K562 (cell line): ENCODE measurements around the gene ZDHHC1. TPM values are rescaled to one million over a fixed set of nuclear protein-coding genes. Genes with fewer than 3 reads are reported as not detected.

Experiments used
- ATAC-seq: fragments of 200-7000 bp; cut with Tn5 transposase; 3 replicates; pipeline ENCODE4 v1.9.1; 2020; ENCODE audit warnings: moderate library complexity
- BruUV-seq: library from RNA; stranded (reverse); fragments of 400-500 nt; replicated peaks from 2 replicates; lab custom pipeline; 2021; lab: Mats Ljungman, UMichigan
- CTCF ChIA-PET: fragments of 300-600 bp; formaldehyde crosslinking; extraction: SDS; loops from one replicate; lab custom pipeline; 2021; ENCODE audit warnings: low intra/inter-chr PET ratio; lab: Yijun Ruan, JAX
- POLR2A ChIA-PET: fragments of 300-600, 350-650 bp; sonication (Branson Sonifier 250); formaldehyde crosslinking; extraction: SDS; loops from one replicate; lab custom pipeline; 2021; ENCODE audit warnings: antibody characterized with exemption, inconsistent platforms; lab: Yijun Ruan, JAX
- DNase-seq, 4 experiments: peaks; one replicate each; pipeline versions ENCODE4 v3.0.0 to v3.0.0-alpha.2; 2011 to 2018; ENCODE audit warnings: low spot score in 3 of 4, mixed read lengths in 3 of 4; ENCODE audit errors: extremely low read depth in 1 of 4
- FAIRE-seq: peaks from 2 replicates; lab custom pipeline; 2011; peaks lifted over from hg19 to GRCh38; lab: Jason Lieb, UNC
- H2AFZ ChIP-seq: 2 replicates; pipeline ENCODE4 v1.6.0; 2011; ENCODE audit warnings: low read depth, low read length, control low read depth, inconsistent platforms
- H3K27ac ChIP-seq: fragments of 200-600 bp; 3 replicates; pipeline ENCODE4 v1.8.0; 2011; ENCODE audit warnings: low read depth, mild to moderate bottlenecking, control low read depth, inconsistent platforms, low read length, moderate library complexity, mixed read lengths; ENCODE audit errors: extremely low read depth
- H3K27me3 ChIP-seq, 2 experiments: fragments of 300-600 bp in 1 of 2; 2 replicates in 1 of 2; 3 replicates in 1 of 2; pipeline versions ENCODE4 v1.6.0 to v1.8.0; 2011; ENCODE audit warnings: inconsistent platforms in 2 of 2, low read length in 2 of 2, mild to moderate bottlenecking in 1 of 2, mixed read lengths in 1 of 2, moderate library complexity in 1 of 2; ENCODE audit not compliant: control insufficient read depth in 2 of 2, insufficient read depth in 2 of 2
- H3K36me3 ChIP-seq: fragments of 300-600 bp; 3 replicates; pipeline ENCODE4 v1.8.0; 2011; ENCODE audit warnings: mild to moderate bottlenecking, low read length, inconsistent platforms; ENCODE audit not compliant: control insufficient read depth, insufficient read depth
- H3K4me1 ChIP-seq, 2 experiments: fragments of 200-600 bp in 1 of 2; replicated peaks in 1 of 2; 2 replicates in 1 of 2; 3 replicates in 1 of 2; pipeline versions ENCODE4 v1.5.1 to v1.8.0; 2011; ENCODE audit warnings: inconsistent platforms in 2 of 2, low read length in 2 of 2, mild to moderate bottlenecking in 1 of 2, mixed read lengths in 1 of 2, moderate library complexity in 1 of 2; ENCODE audit not compliant: control insufficient read depth in 2 of 2, insufficient read depth in 2 of 2
- H3K4me2 ChIP-seq: 2 replicates; pipeline ENCODE4 v1.6.1; 2011; ENCODE audit warnings: low read length, control low read depth, inconsistent platforms, mixed read lengths; ENCODE audit not compliant: insufficient read depth
- H3K4me3 ChIP-seq: fragments of 200-600 bp; sonication (generic), shearing (Covaris generic); 2 replicates; pipeline ENCODE4 v1.5.1; 2016; ENCODE audit warnings: control low read depth, inconsistent platforms
- H3K79me2 ChIP-seq: fragments of 200-600 bp; 3 replicates; pipeline ENCODE4 v1.8.0; 2011; ENCODE audit warnings: low read length, inconsistent platforms; ENCODE audit not compliant: control insufficient read depth, insufficient read depth
- H3K9ac ChIP-seq, 2 experiments: 2 replicates each; pipeline versions ENCODE4 v1.6.0 to v1.6.1; 2011; ENCODE audit warnings: low read depth in 2 of 2, low read length in 2 of 2, control low read depth in 1 of 2, inconsistent platforms in 1 of 2, mild to moderate bottlenecking in 1 of 2, mixed read lengths in 1 of 2; ENCODE audit not compliant: insufficient read depth in 1 of 2
- H3K9me1 ChIP-seq: one replicate; pipeline ENCODE4 v1.6.0; 2011; ENCODE audit warnings: inconsistent platforms, mild to moderate bottlenecking, low read length, moderate library complexity; ENCODE audit not compliant: control insufficient read depth, insufficient read depth
- H3K9me3 ChIP-seq: replicated peaks from 2 replicates; pipeline ENCODE4 v1.5.1; 2011; ENCODE audit warnings: low read depth, low read length, inconsistent platforms; ENCODE audit not compliant: control insufficient read depth, insufficient read depth
- H4K20me1 ChIP-seq: replicated peaks from 2 replicates; pipeline ENCODE4 v1.6.1; 2011; ENCODE audit warnings: low read length, inconsistent platforms, mixed read lengths; ENCODE audit not compliant: control insufficient read depth, insufficient read depth
- CBX2 ChIP-seq: fragments of 200-600 bp; sonication (generic); IDR thresholded peaks from one replicate; pipeline ENCODE4 v1.6.1; 2012; ENCODE audit warnings: mild to moderate bottlenecking, low read length, inconsistent platforms; ENCODE audit not compliant: insufficient read depth, poor library complexity, severe bottlenecking
- WGBS: fragments of 100-300 bp; shearing (Covaris generic); methylation state at CpG from one replicate; pipeline ENCODE4 v1.1.6; 2016; ENCODE audit warnings: low coverage, mixed read lengths; ENCODE audit not compliant: insufficient coverage; ENCODE audit errors: missing lambda C conversion rate; 5-methylcytosine and 5-hydroxymethylcytosine counted together
- in situ Hi-C: fragments of 300-500 bp; cut with MboI; formaldehyde crosslinking; loops from 4 replicates; pipeline ENCODE4 v1.15.0; 2018; ENCODE audit warnings: inconsistent platforms, mixed read lengths
- intact Hi-C: fragments of 100-400 bp; cut with micrococcal nuclease; formaldehyde crosslinking; loops from 2 replicates; pipeline ENCODE4 v1.14.2; 2022
- polyA plus RNA-seq, 8 experiments: library from polyadenylated mRNA; depleted of rRNA in 4 of 8; stranded (reverse) in 5 of 8; unstranded in 3 of 8; fragments of >200 nt; fragmentation: Nextera tagmentation in 2 of 8; fragmentation: Illumina TruSeq in 1 of 8; extraction: Ambion mirVana in 2 of 8; extraction: Trizol in 1 of 8; gene quantifications; 2 replicates each; pipeline versions ENCODE4 v1.2.1 to v1.2.3, GENCODE V29; 2011 to 2014; ENCODE audit warnings: inconsistent platforms in 1 of 8, missing spikeins in 1 of 8
- total RNA-seq, 7 experiments: library from RNA; depleted of rRNA in 6 of 7; stranded (reverse); fragments of >200 nt in 6 of 7; fragmentation: Illumina TruSeq in 2 of 7; extraction: Trizol in 2 of 7; gene quantifications; 2 replicates each; pipeline versions ENCODE4 v1.2.1 to v1.2.3, GENCODE V29; 2011 to 2021; ENCODE audit warnings: low replicate concordance in 1 of 7
- TF ChIP-seq, protein P1 (sequence below): fragments of 250-450 bp; sonication (Bioruptor Pico); IDR thresholded peaks from 2 replicates; pipeline ENCODE4 v1.4.0; 2020; ENCODE audit warnings: mild to moderate bottlenecking

ZDHHC1 gene
- total and polyA plus RNA-seq, 9 of the 15 experiments (the other 6 are each of a cell fraction or from before 2014, with no cell fraction given), result 0.06 to 0.77 (median 0.25) TPM; not detected in 4

DNA sequence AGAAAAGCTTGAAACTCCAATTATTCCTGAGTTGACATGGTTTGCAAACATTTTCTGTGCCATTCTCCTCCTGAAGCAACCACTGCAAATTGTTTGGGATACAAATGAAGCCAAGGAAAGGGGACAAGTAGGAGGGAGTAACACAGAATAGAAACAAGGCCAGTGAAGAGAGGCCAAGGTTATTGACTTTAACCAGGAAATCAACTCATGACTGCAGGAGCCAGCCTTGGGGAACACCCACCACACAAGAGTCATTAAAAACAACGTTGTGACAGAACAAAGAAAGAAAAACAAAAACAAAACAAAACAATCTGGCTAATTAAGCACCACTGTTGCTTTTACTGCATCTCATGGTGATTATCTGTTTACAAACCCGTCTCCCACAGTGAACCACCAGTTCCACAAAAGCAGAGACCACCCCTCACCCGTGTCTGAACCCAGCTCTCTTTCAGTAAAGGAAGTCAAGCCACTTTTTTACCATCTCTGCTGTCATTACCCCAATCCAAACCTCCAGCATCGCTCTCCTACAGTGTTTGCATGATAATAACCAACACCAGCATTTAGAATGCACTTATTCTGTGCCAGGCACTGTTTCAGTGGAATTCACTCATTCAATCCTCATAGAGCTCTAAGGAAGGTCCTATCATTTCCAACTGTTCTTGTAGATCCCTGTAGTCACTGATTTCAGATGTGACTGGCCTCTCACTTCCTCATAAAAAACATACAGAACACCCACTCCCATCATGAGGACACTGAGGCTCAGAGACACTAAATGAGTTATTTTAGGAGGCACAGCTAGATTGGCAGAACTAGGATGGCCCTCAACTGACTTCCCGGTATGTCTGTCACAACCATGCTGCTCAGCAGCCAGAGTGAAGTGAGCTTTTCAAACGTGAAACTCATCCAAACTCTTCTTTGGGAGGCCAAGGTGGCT, 2.0 kb downstream of the ZDHHC1 start:
- peaks cover 0 to 9% of the 10 kb centered on the region in 2 experiments; a peak in 2 of 5 replicates for H3K4me1 ChIP-seq
- in situ Hi-C loops, result loop anchor here (25.0 kb wide), 1 partner anchor 452 kb away; the partner anchor contains the start of gene CES3
- no peak for FAIRE-seq
- no peak for ATAC-seq
- ChIA-PET POLR2A (interaction anchor here (0.6 to 1.3 kb wide), 5 partner anchors 19 to 88 kb away, joined by 3 to 4 read pairs (median 3); partner anchors contain the start of genes KCTD19 and LRRC36), CTCF (interaction anchor here (1.1 kb wide), 1 partner anchor 31 kb away, joined by 3 read pairs; no protein-coding TSS in a partner anchor)
- intact Hi-C loops, result loop anchor here (10.0 kb wide), 1 partner anchor 49 kb away; no protein-coding TSS in a partner anchor
- peak overlapping the region in 1 of 2 experiments; percentile 26; a peak in 1 of 4 replicates for H3K9ac ChIP-seq
- no peaks in the 10 kb centered on the region for H4K20me1 ChIP-seq
- H3K36me3 ChIP-seq, result no peaks in the 10 kb centered on the region
- no peaks in the 10 kb centered on the region for H3K79me2 ChIP-seq
- BruUV-seq, result no TSS peak
- no peak for DNase-seq
- no peak overlapping the region for H2AFZ ChIP-seq
- peaks cover 45 to 80% of the 10 kb centered on the region in 2 experiments for H3K27me3 ChIP-seq
- H3K9me3 ChIP-seq, result no peaks in the 10 kb centered on the region
- no peaks in the 10 kb centered on the region for H3K9me1 ChIP-seq
- H3K4me2 ChIP-seq, result no peak overlapping the region
- peak; percentile 37 for TF ChIP-seq CBX2
- TF ChIP-seq, protein P1, sequence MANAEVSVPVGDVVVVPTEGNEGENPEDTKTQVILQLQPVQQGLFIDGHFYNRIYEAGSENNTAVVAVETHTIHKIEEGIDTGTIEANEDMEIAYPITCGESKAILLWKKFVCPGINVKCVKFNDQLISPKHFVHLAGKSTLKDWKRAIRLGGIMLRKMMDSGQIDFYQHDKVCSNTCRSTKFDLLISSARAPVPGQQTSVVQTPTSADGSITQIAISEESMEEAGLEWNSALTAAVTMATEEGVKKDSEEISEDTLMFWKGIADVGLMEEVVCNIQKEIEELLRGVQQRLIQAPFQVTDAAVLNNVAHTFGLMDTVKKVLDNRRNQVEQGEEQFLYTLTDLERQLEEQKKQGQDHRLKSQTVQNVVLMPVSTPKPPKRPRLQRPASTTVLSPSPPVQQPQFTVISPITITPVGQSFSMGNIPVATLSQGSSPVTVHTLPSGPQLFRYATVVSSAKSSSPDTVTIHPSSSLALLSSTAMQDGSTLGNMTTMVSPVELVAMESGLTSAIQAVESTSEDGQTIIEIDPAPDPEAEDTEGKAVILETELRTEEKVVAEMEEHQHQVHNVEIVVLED (CRISPR knock-in tag), result no peak
- H3K4me3 ChIP-seq, result no peak overlapping the region
- WGBS, result 0% methylated on average over 6 of the region's 6 CpGs
- no peak overlapping the region for H3K27ac ChIP-seq
